GM19438 (cell line): ENCODE measurements around the gene OR4C5.
"Not testable (repeated sequence)": the region's sequence is repeated elsewhere in the genome, so short reads cannot be mapped to it uniquely, and the experiment has no call there.

Experiments used
- ATAC-seq: cut with Tn5 transposase; IDR thresholded peaks from one replicate; pipeline ENCODE4 v1.9.1; 2021; ENCODE audit warnings: low read depth; ENCODE audit not compliant: unreplicated experiment

OR4C5 gene

GRCh38 chr11:48366365-48366764 is at the start of gene OR4C5:
OR4C5 (minus strand) TSS chr11:48366465; CDS start chr11:48366465, 0 bp downstream.
- ATAC-seq = no peak

- ATAC-seq = no peak
Measured at GRCh38 chr11:48384670-48385069, 18.4 kb upstream of the OR4C5 start.

GRCh38 chr11:48384151-48384550 is 17.9 kb upstream of the OR4C5 start:
- ATAC-seq = not testable (repeated sequence)

GRCh38 chr11:48361289-48361688 is 5.0 kb downstream of the OR4C5 start:
- not testable (repeated sequence) for ATAC-seq

GRCh38 chr11:48354677-48355076 is 11.6 kb downstream of the OR4C5 start:
- no peak for ATAC-seq

- no peak for ATAC-seq
Measured at GRCh38 chr11:48354013-48354412, 12.3 kb downstream of the OR4C5 start.

GRCh38 chr11:48346286-48346685 is 20.0 kb downstream of the OR4C5 start:
- not testable (repeated sequence) for ATAC-seq

GRCh38 chr11:48342505-48342904 is 23.8 kb downstream of the OR4C5 start:
- ATAC-seq = not testable (repeated sequence)

DNA sequence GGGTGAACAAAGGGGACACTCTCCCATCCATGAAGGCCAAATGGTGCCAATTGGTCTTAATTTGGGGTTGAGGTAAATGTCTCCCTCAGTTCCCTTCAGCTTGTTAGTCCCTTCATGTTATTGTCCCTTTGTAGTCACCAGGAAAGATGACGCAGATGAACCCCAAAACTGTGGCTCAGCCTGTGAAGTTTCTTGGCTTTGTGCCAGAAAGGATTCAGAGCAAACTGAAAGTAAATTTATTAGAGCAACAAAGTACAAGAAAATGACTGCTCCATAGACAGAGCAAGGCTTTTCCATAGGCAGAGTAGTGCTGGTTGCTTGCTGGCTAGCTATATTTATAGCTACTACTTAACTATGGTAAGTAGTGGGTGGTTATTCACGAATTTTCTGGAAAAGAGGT is 24.8 kb downstream of the OR4C5 start:
- ATAC-seq = no peak

DNA sequence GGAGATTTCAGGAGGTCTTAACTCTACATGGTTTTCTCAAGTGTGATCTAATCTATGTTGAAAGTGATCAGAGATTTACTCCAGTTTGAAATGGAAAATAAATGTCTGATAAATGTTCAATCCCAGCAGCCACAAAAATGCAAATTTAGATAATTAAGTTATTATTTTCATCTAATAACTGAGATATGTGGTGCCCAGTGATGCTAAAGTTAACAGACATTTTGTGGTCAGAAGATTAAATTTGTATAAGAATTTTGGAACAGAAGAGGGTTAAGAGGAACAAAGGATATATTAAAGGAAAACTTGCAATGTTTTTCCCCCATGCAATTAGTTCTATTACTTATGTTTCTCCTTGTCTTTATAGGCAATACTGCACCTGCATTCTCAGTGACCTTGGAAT is 41.6 kb downstream of the OR4C5 start, which contains the start of gene OR4C3:
Gene OR4C3, plus strand, starts transcription at position 301 of the 400 bp plus-strand sequence. CDS start 102 bp downstream, outside the sequence.
- ATAC-seq = not testable (repeated sequence)

GRCh38 chr11:48319813-48320212 is 46.5 kb downstream of the OR4C5 start:
- ATAC-seq = not testable (repeated sequence)
